Measurements from ENCODE around the gene TGFBR2. TPM values are rescaled to one million over a fixed set of nuclear protein-coding genes. Genes with fewer than 3 reads are reported as not detected.

TGFBR2 gene
- total RNA-seq, 1 donor from 2014 or later = 289 TPM

DNA sequence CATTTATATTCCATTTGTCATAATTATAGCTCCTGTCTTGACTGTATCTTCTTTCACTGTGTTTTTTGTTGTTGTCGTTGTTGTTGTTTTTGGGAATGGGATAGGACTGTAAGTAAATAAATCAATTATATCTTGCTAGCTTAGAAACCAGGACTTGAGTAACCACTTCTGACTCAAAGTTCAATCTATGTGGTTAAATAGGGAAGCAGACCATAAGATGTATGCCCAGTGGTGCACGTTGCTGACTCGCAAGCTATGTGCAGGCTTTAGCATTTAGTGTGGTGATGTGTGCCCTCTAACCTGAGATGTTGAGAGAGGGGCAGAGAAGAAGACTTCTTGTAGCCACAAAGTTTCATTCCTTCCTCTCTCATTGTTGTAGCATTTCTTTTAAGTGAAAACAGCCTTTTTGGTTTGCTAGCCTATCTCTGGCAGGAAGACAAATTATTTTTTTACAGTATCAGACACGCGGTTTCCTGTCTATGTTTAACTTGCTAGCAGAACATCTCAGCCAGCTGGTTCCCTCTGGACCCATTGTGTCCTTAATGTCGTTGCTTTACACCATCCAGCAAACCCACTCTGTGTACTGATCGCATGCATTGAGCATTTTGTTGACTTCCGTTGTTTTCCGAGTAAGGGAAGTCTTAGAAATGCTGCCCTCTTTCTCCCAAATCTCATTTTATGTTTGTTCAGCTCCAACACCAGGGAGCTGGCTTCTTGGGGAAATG lies 52.1 kb downstream of the TGFBR2 start:
- TF ChIP-seq, protein P1, sequence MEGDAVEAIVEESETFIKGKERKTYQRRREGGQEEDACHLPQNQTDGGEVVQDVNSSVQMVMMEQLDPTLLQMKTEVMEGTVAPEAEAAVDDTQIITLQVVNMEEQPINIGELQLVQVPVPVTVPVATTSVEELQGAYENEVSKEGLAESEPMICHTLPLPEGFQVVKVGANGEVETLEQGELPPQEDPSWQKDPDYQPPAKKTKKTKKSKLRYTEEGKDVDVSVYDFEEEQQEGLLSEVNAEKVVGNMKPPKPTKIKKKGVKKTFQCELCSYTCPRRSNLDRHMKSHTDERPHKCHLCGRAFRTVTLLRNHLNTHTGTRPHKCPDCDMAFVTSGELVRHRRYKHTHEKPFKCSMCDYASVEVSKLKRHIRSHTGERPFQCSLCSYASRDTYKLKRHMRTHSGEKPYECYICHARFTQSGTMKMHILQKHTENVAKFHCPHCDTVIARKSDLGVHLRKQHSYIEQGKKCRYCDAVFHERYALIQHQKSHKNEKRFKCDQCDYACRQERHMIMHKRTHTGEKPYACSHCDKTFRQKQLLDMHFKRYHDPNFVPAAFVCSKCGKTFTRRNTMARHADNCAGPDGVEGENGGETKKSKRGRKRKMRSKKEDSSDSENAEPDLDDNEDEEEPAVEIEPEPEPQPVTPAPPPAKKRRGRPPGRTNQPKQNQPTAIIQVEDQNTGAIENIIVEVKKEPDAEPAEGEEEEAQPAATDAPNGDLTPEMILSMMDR (IDR thresholded peaks at IDR 0.05) = no peak
- DNase-seq (no peak), ATAC-seq (peak; percentile 35 to 70)
- Histone ChIP-seq H3K27me3 (ENCODE audit: low read depth) (no peaks in the 10 kb centered on the region), H3K27ac (peak overlapping the region; percentile 63), H3K9me3 (no peaks in the 10 kb centered on the region), H3K4me1 (peaks cover 91% of the 10 kb centered on the region), H3K4me3 (no peak overlapping the region), H3K36me3 (peaks cover 78% of the 10 kb centered on the region)
- intact Hi-C loops (cut with DNase I) = no loop called here

DNA sequence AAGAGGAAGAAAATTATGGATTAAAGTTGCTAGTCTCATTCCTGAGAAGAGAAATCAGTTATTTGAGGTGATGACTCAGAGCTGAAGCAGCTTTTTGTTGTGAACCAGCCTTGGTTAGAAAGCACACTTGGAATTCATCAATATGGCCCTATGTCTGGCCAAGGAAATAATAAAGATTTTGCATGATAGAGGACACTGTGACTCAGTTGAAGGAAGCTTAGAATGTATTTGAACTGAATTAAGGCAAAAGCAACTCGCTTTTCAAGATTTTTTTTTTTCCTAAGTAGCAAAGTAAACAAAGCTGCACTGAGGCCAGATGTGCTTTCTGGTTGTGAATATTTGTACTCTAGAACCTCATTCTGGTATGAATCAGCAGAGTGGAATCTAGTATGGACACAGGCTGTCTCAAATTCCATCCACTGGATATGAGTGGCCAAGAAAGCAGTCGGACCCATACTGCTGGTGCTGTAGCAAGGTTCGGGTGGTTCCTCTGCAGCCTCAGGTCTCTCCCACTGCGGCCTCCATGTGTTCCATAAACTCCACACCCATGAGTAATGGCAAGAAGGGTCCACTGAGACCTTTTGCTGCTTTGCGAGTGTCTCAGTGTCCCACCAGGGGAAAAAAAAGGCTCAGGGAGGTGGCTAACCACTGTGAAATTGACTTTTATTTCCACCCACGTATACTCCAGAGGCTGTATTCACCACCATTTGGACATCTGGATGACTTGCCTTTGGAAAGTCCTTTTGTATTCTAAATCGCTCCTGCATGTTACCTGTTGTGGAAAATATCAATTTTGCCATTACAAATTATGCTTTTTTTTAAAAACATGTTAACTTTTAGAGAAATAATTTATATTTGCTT lies 53.1 kb downstream of the TGFBR2 start:
- ATAC-seq = peak; percentile 43 to 44
- Histone ChIP-seq H3K4me3 (no peak overlapping the region), H3K9me3 (no peaks in the 10 kb centered on the region), H3K27ac (peak overlapping the region; percentile 63), H3K36me3 (peaks cover 68% of the 10 kb centered on the region), H3K4me1 (peaks cover 90% of the 10 kb centered on the region), H3K27me3 (ENCODE audit: low read depth) (no peaks in the 10 kb centered on the region)
- TF ChIP-seq, protein P1 (IDR thresholded peaks at IDR 0.05) = no peak
- DNase-seq = no peak
- intact Hi-C loops (cut with DNase I) = no loop called here

DNA sequence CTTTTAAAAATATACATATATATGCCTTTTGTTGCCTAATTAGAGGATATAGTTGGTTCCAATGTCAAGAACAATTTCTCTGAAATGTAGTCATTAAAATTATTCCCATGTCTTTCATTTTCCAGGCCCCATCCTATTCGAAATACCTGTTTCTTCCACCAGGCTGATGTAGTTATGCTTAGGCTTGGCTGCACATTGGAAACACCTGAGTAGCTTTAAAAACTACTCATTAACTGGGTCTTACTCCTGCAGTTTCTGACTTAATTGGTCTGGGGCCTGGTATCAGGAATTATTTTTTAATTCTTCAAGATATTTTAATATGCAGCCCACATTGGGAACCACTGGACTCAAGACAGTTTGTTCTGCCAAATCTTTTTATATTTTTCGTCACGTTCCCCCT lies 53.7 kb downstream of the TGFBR2 start:
- intact Hi-C loops (cut with DNase I) = no loop called here
- peaks cover 90% of the 10 kb centered on the region for H3K4me1 ChIP-seq
- no peaks in the 10 kb centered on the region for H3K27me3 ChIP-seq (ENCODE audit: low read depth)
- H3K4me3 ChIP-seq = no peak overlapping the region
- H3K36me3 ChIP-seq = peaks cover 61% of the 10 kb centered on the region
- DNase-seq = no peak
- peak overlapping the region; percentile 63 for H3K27ac ChIP-seq
- TF ChIP-seq, protein P1 (IDR thresholded peaks at IDR 0.05) = no peak
- ATAC-seq = no peak
- no peaks in the 10 kb centered on the region for H3K9me3 ChIP-seq

DNA sequence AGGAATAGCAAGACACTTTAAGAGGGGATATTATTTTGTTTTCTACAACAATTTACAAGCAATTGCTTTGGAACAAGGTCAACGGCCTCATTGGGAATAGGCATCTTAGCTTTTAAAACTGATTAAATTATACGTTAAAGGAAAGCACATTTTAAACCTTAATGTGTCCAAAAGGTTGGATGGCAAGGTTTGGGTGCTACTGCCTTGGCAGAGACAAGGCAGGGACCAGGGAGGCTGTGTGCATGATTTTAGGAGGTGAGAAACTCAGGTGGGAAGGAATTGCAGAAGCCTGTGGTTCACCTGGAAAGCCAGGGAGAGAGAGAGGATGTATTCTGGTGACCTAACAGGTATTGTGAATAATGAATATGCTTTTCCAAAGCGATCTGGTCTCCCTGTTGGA lies 54.3 kb downstream of the TGFBR2 start:
- Histone ChIP-seq H3K27me3 (ENCODE audit: low read depth) (no peaks in the 10 kb centered on the region), H3K36me3 (peaks cover 59% of the 10 kb centered on the region), H3K27ac (no peak overlapping the region), H3K4me1 (peaks cover 90% of the 10 kb centered on the region), H3K9me3 (no peaks in the 10 kb centered on the region), H3K4me3 (no peak overlapping the region)
- intact Hi-C loops (cut with DNase I) = no loop called here
- TF ChIP-seq, protein P1 (IDR thresholded peaks at IDR 0.05) = no peak
- no peak for ATAC-seq
- DNase-seq = no peak

DNA sequence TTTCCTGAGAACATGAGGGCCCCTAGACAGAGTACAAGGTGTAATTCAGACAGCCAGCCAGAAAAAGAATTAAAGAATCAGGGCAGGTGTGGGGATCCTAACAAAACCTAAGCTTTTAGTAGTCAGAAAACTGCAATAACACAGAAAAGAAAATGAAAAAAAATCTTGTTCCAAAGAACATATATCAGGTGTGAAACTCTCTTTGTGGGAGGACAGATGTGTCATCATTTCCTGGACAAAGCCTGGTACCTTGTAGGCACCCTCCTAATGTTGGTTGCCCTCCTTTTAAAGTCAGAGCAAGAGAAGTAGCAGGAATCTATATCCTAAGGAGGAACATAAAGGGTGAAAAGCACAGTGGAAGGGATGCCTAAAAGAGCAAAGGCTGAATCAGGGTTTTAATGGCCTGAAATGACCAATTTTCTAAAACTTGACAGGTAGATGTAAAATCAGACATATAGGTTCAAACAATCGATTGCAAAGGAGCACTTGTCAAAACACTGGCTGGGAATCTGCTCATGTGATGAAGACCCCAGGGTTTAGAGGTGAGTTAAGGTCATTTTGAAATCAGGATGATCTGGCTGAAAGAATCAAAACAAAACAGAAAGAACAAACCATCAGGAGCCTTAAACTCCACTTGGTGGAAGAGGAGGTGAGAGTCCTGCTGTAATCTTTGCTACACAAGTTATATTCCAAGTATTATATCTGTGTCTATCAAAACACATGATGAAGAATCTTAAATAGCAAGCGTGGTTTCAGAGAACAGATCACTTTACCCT lies 54.9 kb downstream of the TGFBR2 start:
- Histone ChIP-seq H3K4me1 (peaks cover 90% of the 10 kb centered on the region), H3K9me3 (no peaks in the 10 kb centered on the region), H3K4me3 (no peak overlapping the region), H3K27ac (peak overlapping the region; percentile 18), H3K27me3 (ENCODE audit: low read depth) (no peaks in the 10 kb centered on the region), H3K36me3 (peaks cover 58% of the 10 kb centered on the region)
- TF ChIP-seq, protein P1 (IDR thresholded peaks at IDR 0.05) = no peak
- ATAC-seq (no peak), DNase-seq (no peak)
- intact Hi-C loops (cut with DNase I) = no loop called here

All from lower lobe of right lung (tissue), 2 donors.